ENCODE measurements around the gene LILRB3.
"Not testable (repeated sequence)": the region's sequence is repeated elsewhere in the genome, so short reads cannot be mapped to it uniquely, and the experiment has no call there.

Gene LILRB3

DNA sequence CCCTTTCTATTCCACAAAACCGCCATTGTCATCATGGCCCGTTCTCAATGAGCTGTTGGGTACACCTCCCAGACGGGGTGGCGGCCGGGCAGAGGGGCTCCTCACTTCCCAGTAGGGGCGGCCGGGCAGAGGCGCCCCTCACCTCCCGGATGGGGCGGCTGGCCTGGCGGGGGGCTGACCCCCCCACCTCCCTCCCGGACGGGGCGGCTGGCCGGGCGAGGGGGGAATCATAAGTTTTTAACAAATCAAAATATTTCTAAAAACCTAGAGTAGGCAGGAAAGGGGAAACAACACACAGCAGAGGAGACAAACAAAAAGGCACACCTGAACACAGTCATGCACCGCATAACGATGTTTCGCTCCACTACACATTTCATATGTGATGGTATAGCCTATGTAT, 8.1 kb downstream of the LILRB3 start:
- H2AK5ac ChIP-seq (ENCODE audit: low read length, severe bottlenecking); H3K9me3 ChIP-seq (ENCODE audit: control insufficient read depth, low read length); H2BK15ac ChIP-seq (ENCODE audit: low read depth, poor library complexity, severe bottlenecking); H4K8ac ChIP-seq (ENCODE audit: low read length); H3K23ac ChIP-seq (ENCODE audit: low read length in 2 of 2); H2BK5ac ChIP-seq (ENCODE audit: low read depth, low read length, poor library complexity, severe bottlenecking); DNase-seq; H3K4me2 ChIP-seq (ENCODE audit: low read length, poor library complexity, severe bottlenecking); H2BK120ac ChIP-seq (ENCODE audit: low read depth, low read length); H3K4ac ChIP-seq (ENCODE audit: low read depth in 1 of 2, low read length in 2 of 2); H3K27ac ChIP-seq (ENCODE audit: low read length, poor library complexity, severe bottlenecking); H3K14ac ChIP-seq (ENCODE audit: low read length in 2 of 2); H3K4me3 ChIP-seq (ENCODE audit: insufficient read depth in 1 of 2, low read depth in 1 of 2, low read length in 2 of 2); H4K91ac ChIP-seq (ENCODE audit: low read length); H3K18ac ChIP-seq (ENCODE audit: low read depth in 1 of 2, low read length in 2 of 2); H3K9ac ChIP-seq (ENCODE audit: low read length); H2AFZ ChIP-seq (ENCODE audit: low read depth, low read length); H3K27me3 ChIP-seq (ENCODE audit: control insufficient read depth in 1 of 2, insufficient read depth in 1 of 2, low read length in 2 of 2); H2BK12ac ChIP-seq (ENCODE audit: low read length in 2 of 2): not testable (repeated sequence)
- Histone ChIP-seq H3K4me1 (ENCODE audit: control insufficient read depth, insufficient read depth, low read depth, low read length) (peaks cover 36% of the 10 kb centered on the region), H3K79me1 (replicated peaks; ENCODE audit: low read length, poor library complexity, severe bottlenecking) (peaks cover 21% of the 10 kb centered on the region), H3K36me3 (ENCODE audit: control insufficient read depth in 1 of 2, insufficient read depth in 2 of 2, low read depth in 1 of 2, low read length in 2 of 2) (peaks cover 19 to 24% of the 10 kb centered on the region in 2 experiments)
- 100% methylated on average over 3 of the region's 19 CpGs for WGBS

- not testable (repeated sequence) for H2BK15ac ChIP-seq (ENCODE audit: low read depth, poor library complexity, severe bottlenecking); H4K91ac ChIP-seq (ENCODE audit: low read length); H4K8ac ChIP-seq (ENCODE audit: low read length); H3K4me2 ChIP-seq (ENCODE audit: low read length, poor library complexity, severe bottlenecking); H3K18ac ChIP-seq (ENCODE audit: low read depth in 1 of 2, low read length in 2 of 2); H2BK120ac ChIP-seq (ENCODE audit: low read depth, low read length); H3K23ac ChIP-seq (ENCODE audit: low read length in 2 of 2); H3K9me3 ChIP-seq (ENCODE audit: control insufficient read depth, low read length); H3K27ac ChIP-seq (ENCODE audit: low read length, poor library complexity, severe bottlenecking); H3K14ac ChIP-seq (ENCODE audit: low read length in 2 of 2); DNase-seq; H3K27me3 ChIP-seq (ENCODE audit: control insufficient read depth in 1 of 2, insufficient read depth in 1 of 2, low read length in 2 of 2); H2AK5ac ChIP-seq (ENCODE audit: low read length, severe bottlenecking); H3K4me3 ChIP-seq (ENCODE audit: insufficient read depth in 1 of 2, low read depth in 1 of 2, low read length in 2 of 2); H2AFZ ChIP-seq (ENCODE audit: low read depth, low read length); H3K9ac ChIP-seq (ENCODE audit: low read length); H2BK5ac ChIP-seq (ENCODE audit: low read depth, low read length, poor library complexity, severe bottlenecking); H2BK12ac ChIP-seq (ENCODE audit: low read length in 2 of 2); H3K4ac ChIP-seq (ENCODE audit: low read depth in 1 of 2, low read length in 2 of 2)
- peaks cover 19% of the 10 kb centered on the region for H3K79me1 ChIP-seq (replicated peaks; ENCODE audit: low read length, poor library complexity, severe bottlenecking)
- WGBS: 67% methylated on average over 1 of the region's 5 CpGs
- peaks cover 17 to 21% of the 10 kb centered on the region in 2 experiments for H3K36me3 ChIP-seq (ENCODE audit: control insufficient read depth in 1 of 2, insufficient read depth in 2 of 2, low read depth in 1 of 2, low read length in 2 of 2)
- peaks cover 40% of the 10 kb centered on the region for H3K4me1 ChIP-seq (ENCODE audit: control insufficient read depth, insufficient read depth, low read depth, low read length)
These were observed 8.6 kb downstream of the LILRB3 start for GRCh38 chr19:54214217-54214616.

DNA sequence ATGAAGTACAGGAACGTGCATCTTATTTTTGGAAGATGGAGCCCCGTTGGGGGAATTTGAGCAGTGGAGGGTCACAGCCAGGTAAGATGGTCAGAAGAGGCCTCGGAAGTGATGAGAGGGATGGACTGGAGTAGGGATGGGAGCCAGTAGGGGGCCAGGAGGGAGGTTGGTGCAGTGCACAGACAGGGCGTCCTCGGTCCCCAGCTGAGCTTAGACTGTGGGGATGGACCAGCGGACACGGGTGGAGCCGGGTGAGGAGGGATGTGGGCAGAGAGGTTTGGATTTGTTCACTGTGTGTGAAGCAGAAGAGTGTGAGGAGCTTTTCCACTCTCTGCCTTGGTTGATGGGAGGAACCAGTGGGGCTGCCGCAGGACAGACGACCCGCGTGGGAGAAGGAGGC, 11.6 kb downstream of the LILRB3 start:
- peak overlapping the region; percentile 17 for H3K4me2 ChIP-seq (ENCODE audit: low read length, poor library complexity, severe bottlenecking)

DNA sequence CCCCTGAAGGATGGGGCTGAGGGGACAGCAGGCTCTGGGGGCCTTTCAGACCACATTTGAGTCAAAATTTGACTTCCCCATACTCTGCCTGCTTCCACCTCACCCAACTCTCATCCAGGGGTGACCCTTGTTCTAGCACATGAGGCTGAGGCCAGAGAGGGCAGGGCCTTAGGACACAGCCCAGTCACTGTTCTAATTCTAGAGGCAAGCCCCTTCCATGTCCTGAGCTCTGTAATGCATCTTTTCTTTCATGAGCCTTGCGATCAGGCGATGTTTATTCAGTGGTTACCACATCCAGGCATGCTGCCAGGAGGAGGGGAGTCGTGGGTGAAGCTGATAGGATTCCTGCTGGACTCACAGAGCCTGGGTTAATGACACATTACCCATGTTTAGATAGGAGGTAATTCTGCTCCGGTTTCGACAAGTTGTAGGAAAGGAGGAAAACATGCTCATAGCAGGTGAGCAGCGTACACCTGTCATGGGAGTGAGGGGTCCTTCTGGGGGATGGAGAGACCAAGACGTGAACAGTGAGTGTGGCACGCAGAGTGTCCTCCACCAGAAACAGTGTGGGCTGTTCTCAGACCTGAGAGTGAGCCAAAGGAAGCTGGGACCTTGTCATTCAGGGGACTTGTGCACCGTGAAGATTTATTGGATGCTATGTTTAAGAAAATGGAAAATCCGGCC, 12.9 kb downstream of the LILRB3 start:
- Histone ChIP-seq H2BK12ac (ENCODE audit: low read length in 2 of 2) (peak overlapping the region in 1 of 2 experiments; percentile 80), H4K91ac (ENCODE audit: low read length) (peak overlapping the region; percentile 43), H3K23ac (ENCODE audit: low read length in 2 of 2) (no peak overlapping the region), H3K4ac (ENCODE audit: low read depth in 1 of 2, low read length in 2 of 2) (peak overlapping the region in 1 of 2 experiments; percentile 49), H3K27ac (ENCODE audit: low read length, poor library complexity, severe bottlenecking) (peak overlapping the region; percentile 82), H2BK15ac (ENCODE audit: low read depth, poor library complexity, severe bottlenecking) (peak overlapping the region; percentile 6), H3K36me3 (ENCODE audit: control insufficient read depth in 1 of 2, insufficient read depth in 2 of 2, low read depth in 1 of 2, low read length in 2 of 2) (peaks cover 46 to 52% of the 10 kb centered on the region in 2 experiments), H3K4me1 (ENCODE audit: control insufficient read depth, insufficient read depth, low read depth, low read length) (peaks cover 49% of the 10 kb centered on the region), H3K14ac (ENCODE audit: low read length in 2 of 2) (no peak overlapping the region), H2AK5ac (ENCODE audit: low read length, severe bottlenecking) (no peak overlapping the region), H3K9me3 (ENCODE audit: control insufficient read depth, low read length) (no peaks in the 10 kb centered on the region), H3K18ac (ENCODE audit: low read depth in 1 of 2, low read length in 2 of 2) (peak overlapping the region; percentile 52 to 60), H3K9ac (ENCODE audit: low read length) (peak overlapping the region; percentile 82), H3K4me3 (ENCODE audit: insufficient read depth in 1 of 2, low read depth in 1 of 2, low read length in 2 of 2) (no peak overlapping the region), H2AFZ (ENCODE audit: low read depth, low read length) (no peak overlapping the region), H3K27me3 (ENCODE audit: control insufficient read depth in 1 of 2, insufficient read depth in 1 of 2, low read length in 2 of 2) (no peaks in the 10 kb centered on the region), H2BK5ac (ENCODE audit: low read depth, low read length, poor library complexity, severe bottlenecking) (no peak overlapping the region), H3K79me1 (replicated peaks; ENCODE audit: low read length, poor library complexity, severe bottlenecking) (peaks cover 9% of the 10 kb centered on the region), H3K4me2 (ENCODE audit: low read length, poor library complexity, severe bottlenecking) (peak overlapping the region; percentile 52), H4K8ac (ENCODE audit: low read length) (peak overlapping the region; percentile 27), H2BK120ac (ENCODE audit: low read depth, low read length) (no peak overlapping the region)
- DNase-seq: peak; percentile 98
- 39% methylated on average over 10 of the region's 10 CpGs for WGBS

More for the DNA sequence above, 11.6 kb downstream of the LILRB3 start:
- peak overlapping the region; percentile 68 for H3K27ac ChIP-seq (ENCODE audit: low read length, poor library complexity, severe bottlenecking)
- no peak overlapping the region for H3K23ac ChIP-seq (ENCODE audit: low read length in 2 of 2)
- H3K36me3 ChIP-seq (ENCODE audit: control insufficient read depth in 1 of 2, insufficient read depth in 2 of 2, low read depth in 1 of 2, low read length in 2 of 2): peaks cover 35 to 40% of the 10 kb centered on the region in 2 experiments
- H3K9me3 ChIP-seq (ENCODE audit: control insufficient read depth, low read length): no peaks in the 10 kb centered on the region
- H3K4me3 ChIP-seq (ENCODE audit: insufficient read depth in 1 of 2, low read depth in 1 of 2, low read length in 2 of 2): no peak overlapping the region
- H3K9ac ChIP-seq (ENCODE audit: low read length): peak overlapping the region; percentile 17
- no peak overlapping the region for H2BK12ac ChIP-seq (ENCODE audit: low read length in 2 of 2)
- no peak for DNase-seq
- no peak overlapping the region for H2AFZ ChIP-seq (ENCODE audit: low read depth, low read length)
- no peak overlapping the region for H2BK5ac ChIP-seq (ENCODE audit: low read depth, low read length, poor library complexity, severe bottlenecking)
- no peak overlapping the region for H4K91ac ChIP-seq (ENCODE audit: low read length)
- H3K18ac ChIP-seq (ENCODE audit: low read depth in 1 of 2, low read length in 2 of 2): no peak overlapping the region
- no peak overlapping the region for H4K8ac ChIP-seq (ENCODE audit: low read length)
- no peak overlapping the region for H3K4ac ChIP-seq (ENCODE audit: low read depth in 1 of 2, low read length in 2 of 2)
- H2AK5ac ChIP-seq (ENCODE audit: low read length, severe bottlenecking): peak overlapping the region; percentile 9
- H2BK120ac ChIP-seq (ENCODE audit: low read depth, low read length): no peak overlapping the region
- no peaks in the 10 kb centered on the region for H3K27me3 ChIP-seq (ENCODE audit: control insufficient read depth in 1 of 2, insufficient read depth in 1 of 2, low read length in 2 of 2)
- H3K14ac ChIP-seq (ENCODE audit: low read length in 2 of 2): no peak overlapping the region
- peaks cover 9% of the 10 kb centered on the region for H3K79me1 ChIP-seq (replicated peaks; ENCODE audit: low read length, poor library complexity, severe bottlenecking)
- H2BK15ac ChIP-seq (ENCODE audit: low read depth, poor library complexity, severe bottlenecking): peak overlapping the region; percentile 23
- peaks cover 43% of the 10 kb centered on the region for H3K4me1 ChIP-seq (ENCODE audit: control insufficient read depth, insufficient read depth, low read depth, low read length)
- WGBS: 96% methylated on average over 12 of the region's 12 CpGs

Measured in mesenchymal stem cell (in vitro differentiated cells and primary cell).